HCT116 (cell line): Measurements from ENCODE around the gene CELF4. TPM values are rescaled to one million over a fixed set of nuclear protein-coding genes. Genes with fewer than 3 reads are reported as not detected.

Experiments
- ATAC-seq: fragments of 200-7000 bp; cut with Tn5 transposase; 2 replicates; pipeline ENCODE4 v1.9.1; 2020; ENCODE audit warnings: mild to moderate bottlenecking, moderate library complexity
- BruUV-seq: library from RNA; stranded (reverse); fragments of 400-500 nt; replicated peaks from 2 replicates; lab custom pipeline; 2021; lab: Mats Ljungman, UMichigan
- CTCF ChIA-PET: fragments of 300-600 bp; sonication (Branson Sonifier 250); formaldehyde crosslinking; loops from one replicate; lab custom pipeline; 2021; ENCODE audit warnings: antibody characterized with exemption; lab: Charles Lee
- POLR2A ChIA-PET: fragments of 300-600, 350-600 bp; sonication (Branson Sonifier 250); formaldehyde crosslinking; loops from one replicate; lab custom pipeline; 2021; ENCODE audit warnings: antibody characterized with exemption; lab: Charles Lee
- RAD21 ChIA-PET, 2 experiments: fragments of 300-600 bp; sonication (Branson Sonifier 250); formaldehyde crosslinking; loops; one replicate each; lab custom pipeline; 2023; ENCODE audit warnings: low total read pairs in 2 of 2; ENCODE audit not compliant: uncharacterized antibody in 2 of 2, unreplicated experiment in 2 of 2, low non-redundant PET in 1 of 2; lab: Charles Lee
- DNase-seq: peaks from one replicate; pipeline ENCODE4 v3.0.0-alpha.2; 2010; ENCODE audit warnings: low read depth, low spot score
- H2AFZ ChIP-seq: fragments of 200-600 bp; shearing (Covaris generic), sonication (generic); 2 replicates; pipeline ENCODE4 v1.6.1; 2017; ENCODE audit warnings: low read depth, mixed run types, mixed read lengths, antibody characterized with exemption, low read length; ENCODE audit not compliant: poor library complexity, severe bottlenecking
- H3K27ac ChIP-seq: 2 replicates; pipeline ENCODE4 v1.5.1; 2012; ENCODE audit warnings: low read depth, low read length
- H3K27me3 ChIP-seq: fragments of 200-600 bp; sonication (generic); 2 replicates; pipeline ENCODE4 v1.6.1; 2016; ENCODE audit warnings: mixed run types, low read length, mixed read lengths; ENCODE audit not compliant: insufficient read depth
- H3K36me3 ChIP-seq, 2 experiments: fragments of 200-500 bp in 1 of 2; fragments of 200-600 bp in 1 of 2; sonication (Bioruptor generic) in 1 of 2; sonication (generic) in 1 of 2; 2 replicates each; pipeline versions ENCODE4 v1.5.1 to v1.6.1; 2014 to 2016; ENCODE audit warnings: low read length in 2 of 2, inconsistent platforms in 1 of 2, mixed read lengths in 1 of 2, mixed run types in 1 of 2; ENCODE audit not compliant: insufficient read depth in 2 of 2, control insufficient read depth in 1 of 2
- H3K4me1 ChIP-seq, 2 experiments: fragments of 200-600 bp in 1 of 2; sonication (generic) in 1 of 2; 2 replicates each; pipeline versions ENCODE4 v1.5.1 to v1.6.1; 2012 to 2017; ENCODE audit warnings: low read length in 2 of 2, inconsistent platforms in 1 of 2, mild to moderate bottlenecking in 1 of 2, mixed read lengths in 1 of 2, mixed run types in 1 of 2, moderate library complexity in 1 of 2; ENCODE audit not compliant: insufficient read depth in 2 of 2, control insufficient read depth in 1 of 2
- H3K4me2 ChIP-seq: fragments of 200-600 bp; sonication (generic); 2 replicates; pipeline ENCODE4 v1.6.1; 2017; ENCODE audit warnings: mixed run types, low read length, mixed read lengths
- H3K4me3 ChIP-seq, 2 experiments: fragments of 200-600 bp in 1 of 2; sonication (generic) in 1 of 2; replicated peaks in 1 of 2; 2 replicates each; pipeline ENCODE4 v1.5.1; 2011 to 2016; ENCODE audit warnings: low read length in 2 of 2, control low read depth in 1 of 2, low read depth in 1 of 2, mild to moderate bottlenecking in 1 of 2, mixed read lengths in 1 of 2, mixed run types in 1 of 2
- H3K79me2 ChIP-seq: fragments of 200-600 bp; sonication (generic); 2 replicates; pipeline ENCODE4 v1.6.1; 2017; ENCODE audit warnings: mild to moderate bottlenecking, mixed run types, low read length, moderate library complexity, mixed read lengths; ENCODE audit not compliant: insufficient read depth
- H3K9ac ChIP-seq: fragments of 200-600 bp; sonication (generic); 2 replicates; pipeline ENCODE4 v1.6.1; 2016; ENCODE audit warnings: low read length, mixed read lengths
- H3K9me2 ChIP-seq: fragments of 200-600 bp; sonication (generic), shearing (Covaris generic); 2 replicates; pipeline ENCODE4 v1.6.1; 2017; ENCODE audit warnings: mixed run types, mild to moderate bottlenecking, moderate library complexity; ENCODE audit not compliant: insufficient read depth
- H3K9me3 ChIP-seq, 2 experiments: fragments of 200-500 bp in 1 of 2; fragments of 200-600 bp in 1 of 2; sonication (Bioruptor generic) in 1 of 2; sonication (generic) in 1 of 2; 2 replicates each; pipeline ENCODE4 v1.6.1; 2014 to 2017; ENCODE audit warnings: low read length in 2 of 2, mixed read lengths in 2 of 2, inconsistent platforms in 1 of 2, low read depth in 1 of 2, mild to moderate bottlenecking in 1 of 2, mixed run types in 1 of 2, moderate library complexity in 1 of 2; ENCODE audit not compliant: control insufficient read depth in 1 of 2, insufficient read depth in 1 of 2
- H4K20me1 ChIP-seq: fragments of 200-600 bp; sonication (generic), shearing (Covaris generic); 2 replicates; pipeline ENCODE4 v1.6.1; 2017; ENCODE audit warnings: mixed run types, mild to moderate bottlenecking, moderate library complexity; ENCODE audit not compliant: insufficient read depth
- CBX3 ChIP-seq: IDR thresholded peaks from 2 replicates; pipeline ENCODE4 v1.6.1; 2012; ENCODE audit warnings: low read depth
- CEBPB ChIP-seq: IDR thresholded peaks from 2 replicates; pipeline ENCODE4 v1.6.1; 2012; ENCODE audit warnings: low read depth
- EGR1 ChIP-seq: IDR thresholded peaks from 2 replicates; pipeline ENCODE4 v1.6.1; 2012; ENCODE audit warnings: low read depth
- ELF1 ChIP-seq: IDR thresholded peaks from 2 replicates; pipeline ENCODE4 v1.6.1; 2012; ENCODE audit warnings: low read depth, borderline replicate concordance
- POLR2A ChIP-seq: IDR thresholded peaks from 2 replicates; pipeline ENCODE4 v1.7.0; 2011; ENCODE audit warnings: borderline replicate concordance; ENCODE audit not compliant: insufficient read depth, insufficient read length; ENCODE audit errors: extremely low read depth
- POLR2AphosphoS5 ChIP-seq: IDR thresholded peaks from 2 replicates; pipeline ENCODE4 v1.6.1; 2011; ENCODE audit warnings: mild to moderate bottlenecking, low read depth, low read length, moderate library complexity
- RAD21 ChIP-seq: IDR thresholded peaks from 2 replicates; pipeline ENCODE4 v1.6.1; 2012; ENCODE audit warnings: low read depth, mild to moderate bottlenecking
- SIN3A ChIP-seq: IDR thresholded peaks from 2 replicates; pipeline ENCODE4 v1.6.1; 2012; ENCODE audit warnings: low read depth
- SRF ChIP-seq: IDR thresholded peaks from 2 replicates; pipeline ENCODE4 v1.6.1; 2012; ENCODE audit warnings: low read depth
- YY1 ChIP-seq: IDR thresholded peaks from 2 replicates; pipeline ENCODE4 v1.6.1; 2011; ENCODE audit warnings: low read length, low read depth, moderate library complexity, mild to moderate bottlenecking; ENCODE audit not compliant: insufficient replicate concordance; ENCODE audit errors: extremely low read depth
- ZFX ChIP-seq: fragments of 450-650 bp; IDR thresholded peaks from 2 replicates; pipeline ENCODE4 v1.6.1; 2017
- intact Hi-C: fragments of 100-400 bp; cut with micrococcal nuclease; formaldehyde crosslinking; loops from 2 replicates; pipeline ENCODE4 v1.10.0; 2022
- total RNA-seq: library from RNA; stranded (reverse); gene quantifications from one replicate; pipeline ENCODE4 v1.2.1, GENCODE V29; 2021; ENCODE audit not compliant: unreplicated experiment
- TF ChIP-seq, protein P1 (sequence below), 3 experiments: fragments of 200-600 bp in 1 of 3; sonication (generic) in 1 of 3; IDR thresholded peaks in 2 of 3; conservative IDR thresholded peaks in 1 of 3; 2 replicates each; pipeline ENCODE4 v1.5.1; 2012 to 2017; ENCODE audit warnings: low read depth in 2 of 3, low read length in 2 of 3, antibody characterized with exemption in 1 of 3, borderline replicate concordance in 1 of 3, control low read depth in 1 of 3, mild to moderate bottlenecking in 1 of 3, mixed read lengths in 1 of 3, mixed run types in 1 of 3, moderate library complexity in 1 of 3; ENCODE audit not compliant: insufficient read depth in 1 of 3
- TF ChIP-seq, protein P2 (sequence below): IDR thresholded peaks from 2 replicates; pipeline ENCODE4 v1.6.1; 2012

Gene CELF4
- total RNA-seq, 1 experiment from 2014 or later: not detected

DNA sequence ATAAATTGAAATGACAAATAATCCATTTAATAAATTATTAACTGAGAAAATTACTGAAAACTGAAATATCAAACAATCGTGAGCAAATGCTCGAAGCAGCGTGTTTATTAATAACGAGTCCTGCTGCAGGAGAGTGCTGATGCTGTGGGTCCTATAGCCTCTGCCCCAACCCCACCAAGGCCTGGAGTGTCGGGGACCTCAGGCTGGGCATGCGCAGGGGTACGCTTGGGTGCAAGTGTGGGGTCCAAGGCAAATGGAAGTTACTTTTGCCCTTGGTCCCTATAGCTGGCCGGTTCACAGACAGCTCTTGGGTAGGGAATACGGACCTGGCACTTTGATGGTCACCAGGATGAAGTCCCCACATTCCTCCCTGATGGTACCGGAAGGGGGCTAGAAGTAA lies 43.3 kb upstream of the CELF4 start (continued):
- TF ChIP-seq, protein P1, sequence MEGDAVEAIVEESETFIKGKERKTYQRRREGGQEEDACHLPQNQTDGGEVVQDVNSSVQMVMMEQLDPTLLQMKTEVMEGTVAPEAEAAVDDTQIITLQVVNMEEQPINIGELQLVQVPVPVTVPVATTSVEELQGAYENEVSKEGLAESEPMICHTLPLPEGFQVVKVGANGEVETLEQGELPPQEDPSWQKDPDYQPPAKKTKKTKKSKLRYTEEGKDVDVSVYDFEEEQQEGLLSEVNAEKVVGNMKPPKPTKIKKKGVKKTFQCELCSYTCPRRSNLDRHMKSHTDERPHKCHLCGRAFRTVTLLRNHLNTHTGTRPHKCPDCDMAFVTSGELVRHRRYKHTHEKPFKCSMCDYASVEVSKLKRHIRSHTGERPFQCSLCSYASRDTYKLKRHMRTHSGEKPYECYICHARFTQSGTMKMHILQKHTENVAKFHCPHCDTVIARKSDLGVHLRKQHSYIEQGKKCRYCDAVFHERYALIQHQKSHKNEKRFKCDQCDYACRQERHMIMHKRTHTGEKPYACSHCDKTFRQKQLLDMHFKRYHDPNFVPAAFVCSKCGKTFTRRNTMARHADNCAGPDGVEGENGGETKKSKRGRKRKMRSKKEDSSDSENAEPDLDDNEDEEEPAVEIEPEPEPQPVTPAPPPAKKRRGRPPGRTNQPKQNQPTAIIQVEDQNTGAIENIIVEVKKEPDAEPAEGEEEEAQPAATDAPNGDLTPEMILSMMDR (IDR thresholded peaks at IDR 0.05 in 2 of 3, conservative IDR thresholded peaks at IDR 0.05 in 1 of 3; ENCODE audit: borderline replicate concordance in 1 of 3, insufficient read depth in 1 of 3, low read depth in 2 of 3, low read length in 2 of 3): no peak
- TF ChIP-seq, all 23 proteins: peak for 0

DNA sequence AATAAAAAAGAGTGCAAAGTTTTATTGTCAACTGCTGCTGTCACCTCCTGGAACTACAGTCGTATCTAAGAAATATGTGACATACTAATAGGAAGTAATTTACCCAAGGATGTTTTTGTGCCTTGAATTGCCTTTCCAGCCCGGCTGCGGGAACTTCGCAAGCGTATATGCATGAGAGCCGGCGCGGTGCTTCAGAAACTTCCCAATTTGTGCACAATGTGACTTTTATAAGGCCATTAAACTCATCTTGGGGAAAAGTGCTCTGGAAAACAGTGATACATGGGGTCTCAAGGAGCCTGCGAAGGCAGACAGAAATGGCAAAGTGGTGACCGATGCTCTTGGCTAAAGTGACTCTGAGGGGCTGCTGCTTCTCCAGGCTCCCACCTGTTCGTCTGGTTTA lies 41.7 kb upstream of the CELF4 start:
- CTCF ChIA-PET: no interaction called here
- Histone ChIP-seq H3K9ac (no peak overlapping the region), H3K27me3 (peaks cover 11% of the 10 kb centered on the region; the same call in 1 of the 2 replicates), H2AFZ (no peak overlapping the region), H3K36me3 (no peaks in the 10 kb centered on the region), H3K4me1 (no peaks in the 10 kb centered on the region), H3K27ac (no peak overlapping the region), H3K79me2 (no peaks in the 10 kb centered on the region)
- ATAC-seq: no peak
- POLR2A ChIA-PET: no interaction called here
- no TSS peak for BruUV-seq
- intact Hi-C loops: no loop called here
- no peak for DNase-seq
- RAD21 ChIA-PET: no interaction called here
- no peak for TF ChIP-seq POLR2AphosphoS5
- no peak for TF ChIP-seq RAD21
- TF ChIP-seq, all 23 proteins: peak for 0
- H3K4me2 ChIP-seq: no peak overlapping the region
- no peaks in the 10 kb centered on the region for H3K9me2 ChIP-seq
- H4K20me1 ChIP-seq: no peaks in the 10 kb centered on the region
- H3K4me3 ChIP-seq: no peak overlapping the region
- no peaks in the 10 kb centered on the region for H3K9me3 ChIP-seq

DNA sequence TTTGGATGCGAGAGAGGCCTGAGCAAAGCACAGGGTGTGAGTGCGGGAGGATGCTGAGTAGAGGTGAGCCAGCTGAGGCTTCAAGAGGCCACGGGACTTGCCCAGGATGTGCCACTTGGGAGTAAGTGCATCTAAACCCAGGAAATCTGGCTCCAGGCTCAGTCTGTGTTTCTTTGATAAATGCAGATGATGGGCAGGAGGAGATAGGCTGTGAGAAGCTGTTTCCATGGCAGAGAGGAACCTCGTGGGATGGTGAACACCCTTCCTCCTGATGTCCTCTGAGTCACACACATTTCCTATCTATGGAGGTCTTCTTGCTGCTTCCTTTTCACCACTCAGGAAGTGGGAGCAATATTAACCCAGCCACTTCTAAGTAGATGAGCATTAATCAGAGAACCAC lies 38.4 kb upstream of the CELF4 start:
- Histone ChIP-seq H3K9me3 (no peaks in the 10 kb centered on the region), H3K4me1 (no peaks in the 10 kb centered on the region), H3K27ac (no peak overlapping the region), H3K9me2 (no peaks in the 10 kb centered on the region), H3K4me2 (no peak overlapping the region), H3K4me3 (no peak overlapping the region), H3K36me3 (no peaks in the 10 kb centered on the region), H2AFZ (no peak overlapping the region), H3K27me3 (0 out of 2 replicates have a peak, but pooled peaks cover 6% of the 10 kb centered on the region), H3K9ac (no peak overlapping the region), H4K20me1 (no peaks in the 10 kb centered on the region), H3K79me2 (no peaks in the 10 kb centered on the region)
- DNase-seq: no peak
- ChIA-PET POLR2A (no interaction called here), RAD21 (no interaction called here), CTCF (no interaction called here)
- TF ChIP-seq YY1 (no peak), SRF (no peak), SIN3A (no peak), CBX3 (no peak), POLR2A (no peak), ELF1 (no peak), EGR1 (no peak), ZFX (no peak), CEBPB (no peak)
- TF ChIP-seq, protein P2, sequence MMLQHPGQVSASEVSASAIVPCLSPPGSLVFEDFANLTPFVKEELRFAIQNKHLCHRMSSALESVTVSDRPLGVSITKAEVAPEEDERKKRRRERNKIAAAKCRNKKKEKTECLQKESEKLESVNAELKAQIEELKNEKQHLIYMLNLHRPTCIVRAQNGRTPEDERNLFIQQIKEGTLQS: no peak
- no TSS peak for BruUV-seq
- intact Hi-C loops: no loop called here
- ATAC-seq: no peak
